ENCODE measurements around the gene FAU.
"Not testable (repeated sequence)": the region's sequence is repeated elsewhere in the genome, so short reads cannot be mapped to it uniquely, and the experiment has no call there.

The FAU gene

DNA sequence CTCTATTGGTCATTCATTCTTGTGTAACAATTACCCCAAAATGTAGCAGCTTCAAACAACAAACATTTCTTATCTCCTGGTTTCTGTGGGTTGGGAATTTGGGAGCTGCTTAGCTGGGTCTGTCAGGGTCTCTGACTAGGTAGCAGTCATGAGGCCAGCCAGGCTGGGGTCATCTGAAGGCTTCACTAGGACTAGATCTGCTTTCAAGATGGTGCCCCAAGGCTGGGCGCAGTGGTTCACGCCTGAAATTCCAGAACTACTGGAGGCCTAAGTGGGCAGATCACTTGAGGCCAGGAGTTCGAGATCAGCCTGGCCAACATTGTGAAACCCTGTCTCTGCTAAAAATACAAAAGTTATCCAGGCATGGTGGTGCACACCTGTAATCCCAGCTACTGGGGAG, 35.0 kb upstream of the FAU start:
- Histone ChIP-seq H3K27me3 (ENCODE audit: control insufficient read depth, insufficient read depth, low read length) (no peaks in the 10 kb centered on the region), H3K4me3 (ENCODE audit: low read length) (no peak overlapping the region), H3K9me3 (ENCODE audit: control insufficient read depth, insufficient read depth, low read length) (no peaks in the 10 kb centered on the region), H3K27ac (ENCODE audit: low read length) (no peak overlapping the region), H3K4me1 (ENCODE audit: control insufficient read depth, insufficient read depth, low read length) (no peaks in the 10 kb centered on the region), H3K36me3 (ENCODE audit: control insufficient read depth, insufficient read depth, low read length) (no peaks in the 10 kb centered on the region)
- WGBS (ENCODE audit: insufficient coverage, insufficient read length) = no CpG with 5 or more reads among the region's 3 CpGs
- no peak for DNase-seq (ENCODE audit: low read depth, low spot score)

DNA sequence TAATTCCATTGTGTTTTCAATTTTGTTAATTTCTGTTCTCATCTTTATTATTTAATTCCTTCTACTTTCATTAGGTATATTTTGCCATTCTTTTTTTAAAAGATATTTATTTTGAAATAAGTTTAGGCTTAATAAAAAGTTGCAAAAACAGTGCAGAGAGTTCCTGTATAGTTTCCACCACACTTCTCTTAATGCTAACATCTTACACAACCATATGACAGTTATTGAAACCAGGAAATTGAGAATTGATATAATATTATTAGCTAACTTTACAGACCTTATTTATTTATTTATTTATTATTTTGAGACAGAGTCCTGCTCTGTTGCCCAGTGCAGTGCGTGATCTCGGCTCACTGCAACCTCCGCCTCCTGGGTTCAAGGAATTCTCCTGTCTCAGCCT, 34.3 kb upstream of the FAU start:
- H3K9me3 ChIP-seq (ENCODE audit: control insufficient read depth, insufficient read depth, low read length) = no peaks in the 10 kb centered on the region
- no peak overlapping the region for H3K4me3 ChIP-seq (ENCODE audit: low read length)
- no peak overlapping the region for H3K27ac ChIP-seq (ENCODE audit: low read length)
- WGBS (ENCODE audit: insufficient coverage, insufficient read length) = no CpG with 5 or more reads among the region's 3 CpGs
- no peaks in the 10 kb centered on the region for H3K36me3 ChIP-seq (ENCODE audit: control insufficient read depth, insufficient read depth, low read length)
- H3K27me3 ChIP-seq (ENCODE audit: control insufficient read depth, insufficient read depth, low read length) = no peaks in the 10 kb centered on the region
- no peak for DNase-seq (ENCODE audit: low read depth, low spot score)
- no peaks in the 10 kb centered on the region for H3K4me1 ChIP-seq (ENCODE audit: control insufficient read depth, insufficient read depth, low read length)

DNA sequence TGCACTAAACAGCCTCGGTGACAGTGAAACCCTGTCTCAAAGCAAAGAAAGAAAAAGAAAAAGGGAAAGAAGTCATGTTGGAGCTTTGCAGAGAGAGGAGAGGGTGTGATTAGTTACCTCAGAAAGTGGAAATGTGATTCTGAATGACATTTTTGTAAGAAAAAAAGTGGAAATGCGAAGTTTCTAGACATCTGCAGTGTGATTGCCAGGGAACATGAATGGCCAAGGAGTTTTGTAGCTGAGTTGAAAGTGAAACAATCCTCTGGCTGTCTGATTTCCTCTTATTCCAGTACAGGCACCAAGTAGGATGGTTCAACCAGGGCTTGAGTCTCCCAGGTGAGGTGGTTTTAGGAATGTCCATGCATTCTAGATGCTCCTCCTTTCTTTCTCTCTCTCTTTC, 30.2 kb upstream of the FAU start:
- H3K27me3 ChIP-seq (ENCODE audit: control insufficient read depth, insufficient read depth, low read length) = no peaks in the 10 kb centered on the region
- no peaks in the 10 kb centered on the region for H3K36me3 ChIP-seq (ENCODE audit: control insufficient read depth, insufficient read depth, low read length)
- peaks cover 2% of the 10 kb centered on the region; the same call in 1 of the 2 replicates for H3K4me1 ChIP-seq (ENCODE audit: control insufficient read depth, insufficient read depth, low read length)
- H3K27ac ChIP-seq (ENCODE audit: low read length) = no peak overlapping the region
- WGBS (ENCODE audit: insufficient coverage, insufficient read length) = no CpG with 5 or more reads among the region's 2 CpGs
- DNase-seq (ENCODE audit: low read depth, low spot score) = no peak
- H3K4me3 ChIP-seq (ENCODE audit: low read length) = no peak overlapping the region
- H3K9me3 ChIP-seq (ENCODE audit: control insufficient read depth, insufficient read depth, low read length) = no peaks in the 10 kb centered on the region

DNA sequence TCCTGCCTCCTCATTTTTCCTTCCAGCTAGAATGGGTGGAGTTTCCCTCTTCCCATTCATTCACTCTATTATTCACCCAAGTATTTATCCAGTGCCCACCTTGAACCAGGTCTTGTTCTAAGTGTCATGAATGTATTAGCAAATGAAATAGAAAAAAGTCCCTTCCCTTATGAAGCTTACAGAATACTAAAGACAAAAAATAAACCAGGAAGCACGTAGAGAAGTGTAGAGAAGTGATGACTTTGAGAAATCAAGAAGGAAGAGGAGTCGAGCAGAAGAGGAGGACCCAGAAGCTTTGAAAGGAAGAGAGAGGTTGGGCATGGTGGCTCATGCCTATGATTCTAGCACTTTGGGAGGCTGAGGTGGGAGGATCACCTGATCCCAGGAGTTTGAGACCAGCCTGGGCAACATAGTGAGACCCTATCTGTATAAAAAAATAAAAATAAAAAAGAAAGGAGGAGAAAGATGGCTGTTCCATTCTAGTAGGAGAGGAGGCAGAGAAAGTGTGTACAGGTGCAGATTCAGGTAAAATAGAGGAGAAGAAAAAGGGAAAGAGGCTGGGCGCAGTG, 29.5 kb upstream of the FAU start:
- H3K4me1 ChIP-seq (ENCODE audit: control insufficient read depth, insufficient read depth, low read length) = peaks cover 2% of the 10 kb centered on the region; the same call in 1 of the 2 replicates
- no peaks in the 10 kb centered on the region for H3K36me3 ChIP-seq (ENCODE audit: control insufficient read depth, insufficient read depth, low read length)
- no peak overlapping the region for H3K27ac ChIP-seq (ENCODE audit: low read length)
- H3K4me3 ChIP-seq (ENCODE audit: low read length) = no peak overlapping the region
- H3K9me3 ChIP-seq (ENCODE audit: control insufficient read depth, insufficient read depth, low read length) = no peaks in the 10 kb centered on the region; the same call in 1 of the 2 replicates
- no peaks in the 10 kb centered on the region for H3K27me3 ChIP-seq (ENCODE audit: control insufficient read depth, insufficient read depth, low read length)
- DNase-seq (ENCODE audit: low read depth, low spot score) = no peak
- no CpG with 5 or more reads among the region's 3 CpGs for WGBS (ENCODE audit: insufficient coverage, insufficient read length)

DNA sequence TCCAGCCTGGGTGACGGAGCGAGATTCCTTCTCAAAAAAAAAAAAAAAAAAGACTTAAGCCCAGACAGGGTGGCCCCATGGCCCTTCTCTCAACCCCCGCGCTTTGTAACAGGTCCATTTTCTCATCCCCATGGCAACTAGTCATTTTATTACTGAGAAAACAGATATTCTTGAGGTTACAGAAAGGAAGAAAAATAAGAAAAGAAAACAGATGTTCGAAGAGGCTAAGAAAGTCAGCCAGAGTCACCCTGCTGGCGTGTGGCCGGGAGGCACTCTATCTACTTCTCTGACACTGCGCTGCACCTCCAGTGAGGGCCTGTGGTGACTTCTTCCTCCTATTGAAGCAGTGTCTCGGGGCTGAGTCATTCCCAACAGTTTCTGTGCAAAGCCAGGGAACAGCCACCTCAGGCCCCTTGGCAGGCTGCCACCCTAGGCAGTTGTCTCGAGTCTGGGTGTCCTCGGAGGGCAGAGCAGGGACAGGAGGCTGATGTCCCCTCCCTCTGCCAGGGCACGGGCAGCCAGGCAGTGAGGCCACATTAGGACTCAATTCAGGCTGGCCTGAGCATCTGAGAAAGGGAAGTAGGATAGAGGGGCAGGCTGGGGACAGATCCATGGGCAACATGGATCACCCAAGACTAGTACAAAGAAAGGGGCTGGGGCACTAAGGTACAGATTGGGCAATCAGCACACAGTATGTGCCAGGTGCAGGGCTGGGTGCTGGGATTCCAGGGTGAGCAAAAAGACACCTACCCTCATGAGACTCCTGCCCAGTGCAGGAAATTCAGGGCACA, 28.8 kb upstream of the FAU start:
- H3K27ac ChIP-seq (ENCODE audit: low read length) = no peak overlapping the region
- no CpG with 5 or more reads among the region's 12 CpGs for WGBS (ENCODE audit: insufficient coverage, insufficient read length)
- no peaks in the 10 kb centered on the region; the same call in 1 of the 2 replicates for H3K9me3 ChIP-seq (ENCODE audit: control insufficient read depth, insufficient read depth, low read length)
- H3K4me1 ChIP-seq (ENCODE audit: control insufficient read depth, insufficient read depth, low read length) = peaks cover 2% of the 10 kb centered on the region; the same call in 1 of the 2 replicates
- H3K27me3 ChIP-seq (ENCODE audit: control insufficient read depth, insufficient read depth, low read length) = no peaks in the 10 kb centered on the region
- peak overlapping the region; percentile 16; the same call in 1 of the 2 replicates for H3K4me3 ChIP-seq (ENCODE audit: low read length)
- H3K36me3 ChIP-seq (ENCODE audit: control insufficient read depth, insufficient read depth, low read length) = no peaks in the 10 kb centered on the region
- DNase-seq (ENCODE audit: low read depth, low spot score) = no peak

DNA sequence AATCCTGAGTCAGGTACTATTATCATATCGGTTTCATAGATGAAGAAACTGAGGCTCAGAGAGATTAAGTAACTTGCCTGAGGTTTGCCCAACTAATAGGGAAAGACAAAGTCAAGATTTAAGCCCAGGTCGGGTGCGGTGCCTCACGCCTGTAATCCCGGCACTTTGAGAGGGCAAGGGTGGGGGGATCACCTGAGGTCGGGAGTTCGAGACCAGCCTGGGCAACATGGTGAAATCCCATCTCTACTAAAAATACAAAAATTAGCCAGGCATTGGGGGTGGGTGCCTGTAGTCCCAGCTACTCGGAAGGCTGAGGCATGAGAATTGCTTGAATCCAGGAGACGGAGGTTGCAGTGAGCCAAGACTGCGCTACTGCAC, 28.2 kb upstream of the FAU start:
- H3K27ac ChIP-seq (ENCODE audit: low read length); H3K4me3 ChIP-seq (ENCODE audit: low read length); H3K36me3 ChIP-seq (ENCODE audit: control insufficient read depth, insufficient read depth, low read length); H3K9me3 ChIP-seq (ENCODE audit: control insufficient read depth, insufficient read depth, low read length); H3K4me1 ChIP-seq (ENCODE audit: control insufficient read depth, insufficient read depth, low read length); H3K27me3 ChIP-seq (ENCODE audit: control insufficient read depth, insufficient read depth, low read length); DNase-seq (ENCODE audit: low read depth, low spot score): not testable (repeated sequence)
- no CpG with 5 or more reads among the region's 10 CpGs for WGBS (ENCODE audit: insufficient coverage, insufficient read length)

DNA sequence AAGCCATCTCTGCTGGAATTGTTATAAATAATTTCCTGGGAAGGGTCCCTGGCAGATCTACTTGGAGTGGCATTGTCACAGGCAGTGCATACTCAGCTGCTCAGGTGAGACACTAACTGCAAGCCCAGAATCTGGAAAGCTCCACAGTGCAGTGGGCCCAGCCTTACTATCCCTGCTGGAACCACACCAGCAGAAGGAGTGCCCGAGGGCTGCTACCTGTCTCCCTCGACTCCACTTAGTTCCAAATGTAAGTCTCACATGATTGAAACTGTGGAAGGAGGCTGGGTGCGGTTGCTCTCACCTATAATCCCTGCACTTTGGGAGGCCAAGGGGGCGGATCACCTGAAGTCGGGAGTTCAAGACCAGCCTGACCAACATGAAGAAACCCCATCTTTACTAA, 26.7 kb upstream of the FAU start:
- H3K36me3 ChIP-seq (ENCODE audit: control insufficient read depth, insufficient read depth, low read length) = no peaks in the 10 kb centered on the region
- no peak overlapping the region for H3K27ac ChIP-seq (ENCODE audit: low read length)
- WGBS (ENCODE audit: insufficient coverage, insufficient read length) = no CpG with 5 or more reads among the region's 5 CpGs
- no peaks in the 10 kb centered on the region for H3K27me3 ChIP-seq (ENCODE audit: control insufficient read depth, insufficient read depth, low read length)
- H3K9me3 ChIP-seq (ENCODE audit: control insufficient read depth, insufficient read depth, low read length) = no peaks in the 10 kb centered on the region; the same call in 1 of the 2 replicates
- peaks cover 2% of the 10 kb centered on the region; the same call in 1 of the 2 replicates for H3K4me1 ChIP-seq (ENCODE audit: control insufficient read depth, insufficient read depth, low read length)
- no peak overlapping the region for H3K4me3 ChIP-seq (ENCODE audit: low read length)
- no peak for DNase-seq (ENCODE audit: low read depth, low spot score)

DNA sequence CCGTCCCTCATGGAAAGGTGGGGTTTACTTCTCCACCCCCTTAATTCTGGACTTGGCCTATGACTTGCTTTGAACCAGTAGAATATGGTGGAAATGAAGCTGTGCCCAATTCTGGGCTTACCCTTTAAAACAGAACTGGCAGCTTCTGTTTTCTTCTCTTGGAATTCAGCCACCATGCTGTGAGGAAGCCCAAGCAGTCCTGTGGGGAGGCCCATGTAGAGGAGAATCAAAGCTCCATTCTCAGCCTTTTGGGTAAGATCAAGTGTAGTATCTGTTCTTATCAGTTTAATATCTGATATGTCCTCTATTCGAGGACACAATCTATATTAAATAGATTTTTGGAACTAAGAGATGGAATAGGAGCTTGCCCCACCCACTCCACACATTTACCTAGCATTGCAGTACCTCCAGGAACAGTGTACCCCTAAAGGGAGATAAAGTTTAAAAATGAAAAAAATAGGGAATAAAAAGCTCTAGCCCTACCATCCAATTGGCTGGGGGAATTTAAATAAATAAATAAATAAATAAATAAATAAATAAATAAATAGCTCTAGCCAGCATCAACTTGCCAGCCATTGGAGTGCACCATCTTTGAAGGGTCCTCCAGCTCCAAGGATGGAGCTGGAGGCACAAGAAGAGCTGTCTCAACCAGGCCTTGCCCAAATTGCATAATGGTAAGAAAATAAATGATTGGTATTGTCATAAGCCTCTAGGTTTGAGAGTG, 25.6 kb upstream of the FAU start:
- Histone ChIP-seq H3K36me3 (ENCODE audit: control insufficient read depth, insufficient read depth, low read length) (no peaks in the 10 kb centered on the region), H3K27ac (ENCODE audit: low read length) (no peak overlapping the region), H3K9me3 (ENCODE audit: control insufficient read depth, insufficient read depth, low read length) (no peaks in the 10 kb centered on the region; the same call in 1 of the 2 replicates), H3K4me1 (ENCODE audit: control insufficient read depth, insufficient read depth, low read length) (peaks cover 2% of the 10 kb centered on the region; the same call in 1 of the 2 replicates), H3K27me3 (ENCODE audit: control insufficient read depth, insufficient read depth, low read length) (no peaks in the 10 kb centered on the region), H3K4me3 (ENCODE audit: low read length) (no peak overlapping the region)
- no peak for DNase-seq (ENCODE audit: low read depth, low spot score)
- no CpG with 5 or more reads among the region's 2 CpGs for WGBS (ENCODE audit: insufficient coverage, insufficient read length)

DNA sequence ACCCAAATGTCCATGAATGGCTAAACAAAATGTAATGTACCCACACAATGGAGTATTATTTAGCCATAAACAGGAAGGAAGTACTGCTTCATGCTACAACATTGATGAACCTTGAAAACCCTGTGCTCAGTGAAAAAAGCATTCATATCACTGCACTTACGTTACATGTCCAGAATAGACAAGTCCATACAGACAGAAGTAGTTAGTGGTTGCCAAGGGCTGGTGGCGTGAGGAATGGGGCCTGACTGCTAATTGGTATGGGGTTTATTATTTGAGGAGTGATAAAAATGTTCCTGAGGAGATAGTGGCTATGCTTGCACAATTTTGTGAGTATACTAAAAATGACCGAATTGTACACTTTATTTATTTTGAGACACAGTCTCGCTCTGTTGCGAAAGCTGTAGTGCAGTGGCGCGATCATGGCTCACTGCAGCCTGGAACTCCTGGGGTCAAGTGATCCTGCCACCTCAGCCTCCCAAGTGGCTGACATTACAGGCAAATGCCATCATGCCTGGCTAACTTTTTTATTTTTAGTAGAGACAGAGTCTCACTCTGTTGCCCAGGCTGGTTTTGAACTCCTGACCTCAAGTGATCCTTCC, 20.1 kb upstream of the FAU start:
- DNase-seq (ENCODE audit: low read depth, low spot score) = no peak
- Histone ChIP-seq H3K27me3 (ENCODE audit: control insufficient read depth, insufficient read depth, low read length) (no peaks in the 10 kb centered on the region), H3K4me3 (ENCODE audit: low read length) (no peak overlapping the region), H3K4me1 (ENCODE audit: control insufficient read depth, insufficient read depth, low read length) (no peaks in the 10 kb centered on the region), H3K27ac (ENCODE audit: low read length) (no peak overlapping the region), H3K36me3 (ENCODE audit: control insufficient read depth, insufficient read depth, low read length) (no peaks in the 10 kb centered on the region), H3K9me3 (ENCODE audit: control insufficient read depth, insufficient read depth, low read length) (no peaks in the 10 kb centered on the region; the same call in 1 of the 2 replicates)
- no CpG with 5 or more reads among the region's 7 CpGs for WGBS (ENCODE audit: insufficient coverage, insufficient read length)

DNA sequence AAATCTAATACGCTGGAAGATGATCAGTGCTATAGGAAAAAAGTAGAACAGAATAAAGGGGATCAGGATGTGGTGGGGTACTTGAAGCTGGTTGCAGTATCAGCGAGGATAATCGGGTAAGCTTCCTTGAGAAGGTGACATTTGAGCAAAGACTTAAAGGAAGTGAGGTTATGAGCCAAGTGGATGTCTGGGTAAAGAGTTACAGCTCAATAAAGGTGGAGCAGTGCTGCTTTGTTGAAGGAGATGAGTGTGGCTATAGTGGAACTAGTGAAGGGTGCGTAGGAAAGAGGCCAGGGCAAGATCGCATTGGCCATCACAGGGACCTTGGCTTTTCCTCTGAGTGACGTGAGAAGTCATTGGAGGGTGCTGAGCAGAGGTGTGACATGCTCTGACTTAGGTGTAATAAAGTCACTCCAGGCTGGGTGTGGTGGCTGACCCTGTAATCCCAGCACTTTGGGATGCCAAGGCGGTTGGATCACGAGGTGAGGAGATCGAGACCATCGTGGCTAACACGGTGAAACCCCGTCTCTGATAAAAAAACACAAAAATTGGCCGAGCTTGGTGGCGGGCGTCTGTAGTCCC, 14.7 kb upstream of the FAU start:
- DNase-seq (ENCODE audit: low read depth, low spot score) = no peak
- no peak overlapping the region for H3K27ac ChIP-seq (ENCODE audit: low read length)
- H3K9me3 ChIP-seq (ENCODE audit: control insufficient read depth, insufficient read depth, low read length) = no peaks in the 10 kb centered on the region
- H3K36me3 ChIP-seq (ENCODE audit: control insufficient read depth, insufficient read depth, low read length) = peaks cover 4% of the 10 kb centered on the region; the same call in 1 of the 2 replicates
- H3K4me1 ChIP-seq (ENCODE audit: control insufficient read depth, insufficient read depth, low read length) = peaks cover 2% of the 10 kb centered on the region; the same call in 1 of the 2 replicates
- no CpG with 5 or more reads among the region's 15 CpGs for WGBS (ENCODE audit: insufficient coverage, insufficient read length)
- H3K4me3 ChIP-seq (ENCODE audit: low read length) = no peak overlapping the region
- no peaks in the 10 kb centered on the region for H3K27me3 ChIP-seq (ENCODE audit: control insufficient read depth, insufficient read depth, low read length)

Measured in iPS DF 6.9 (cell line).